IMR-90 (cell line): ENCODE measurements around the gene KIRREL2. TPM values are rescaled to one million over a fixed set of nuclear protein-coding genes. Genes with fewer than 3 reads are reported as not detected.

Experiments
- ATAC-seq: fragments of 200-7000 bp; cut with Tn5 transposase; 2 replicates; pipeline ENCODE4 v1.9.1; 2020; ENCODE audit warnings: low read depth, mild to moderate bottlenecking, moderate library complexity
- BruUV-seq: library from RNA; stranded (reverse); fragments of 400-500 nt; replicated peaks from 2 replicates; lab custom pipeline; 2021; lab: Mats Ljungman, UMichigan
- CTCF ChIA-PET: fragments of 300-600 bp; formaldehyde crosslinking; extraction: SDS; loops from one replicate; lab custom pipeline; 2021; ENCODE audit warnings: antibody characterized with exemption; lab: Yijun Ruan, JAX
- POLR2A ChIA-PET: fragments of 300-600 bp; sonication (Branson Sonifier 250); formaldehyde crosslinking; loops from one replicate; lab custom pipeline; 2022; ENCODE audit warnings: antibody characterized with exemption; ENCODE audit not compliant: unreplicated experiment; lab: Charles Lee
- DNase-seq: peaks from one replicate; pipeline ENCODE4 v3.0.0; 2013
- H2AFZ ChIP-seq: replicated peaks from 2 replicates; pipeline ENCODE3; 2013; ENCODE audit warnings: low read length, mild to moderate bottlenecking; ENCODE audit not compliant: poor library complexity
- H2AK5ac ChIP-seq: 2 replicates; pipeline ENCODE4 v1.6.1; 2013; ENCODE audit warnings: low read depth, low read length, inconsistent platforms
- H2AK9ac ChIP-seq: replicated peaks from 2 replicates; pipeline ENCODE3; 2013; ENCODE audit warnings: mild to moderate bottlenecking, low read depth, low read length, moderate library complexity; ENCODE audit not compliant: poor library complexity
- H2BK120ac ChIP-seq: 2 replicates; pipeline ENCODE4 v1.6.1; 2013; ENCODE audit warnings: low read depth, low read length, inconsistent platforms
- H2BK15ac ChIP-seq: 3 replicates; pipeline ENCODE4 v1.6.1; 2013; ENCODE audit warnings: low read depth, low read length, inconsistent platforms
- H2BK20ac ChIP-seq: 2 replicates; pipeline ENCODE4 v1.6.1; 2013; ENCODE audit warnings: low read depth, mild to moderate bottlenecking, inconsistent platforms, low read length, moderate library complexity
- H2BK5ac ChIP-seq: 2 replicates; pipeline ENCODE4 v1.6.1; 2013; ENCODE audit warnings: mild to moderate bottlenecking, low read depth, low read length, inconsistent platforms; ENCODE audit not compliant: poor library complexity, severe bottlenecking
- H3K14ac ChIP-seq: replicated peaks from 2 replicates; pipeline ENCODE4 v1.6.1; 2013; ENCODE audit warnings: low read depth, low read length, inconsistent platforms
- H3K18ac ChIP-seq: 2 replicates; pipeline ENCODE4 v1.6.1; 2013; ENCODE audit warnings: low read depth, low read length, control low read depth
- H3K23ac ChIP-seq: 2 replicates; pipeline ENCODE4 v1.6.1; 2013; ENCODE audit warnings: low read depth, low read length, inconsistent platforms
- H3K27ac ChIP-seq: 2 replicates; pipeline ENCODE4 v1.5.1; 2013; ENCODE audit warnings: mild to moderate bottlenecking, control low read depth, low read length; ENCODE audit not compliant: insufficient read depth
- H3K27me3 ChIP-seq: 2 replicates; pipeline ENCODE4 v1.6.1; 2013; ENCODE audit warnings: low read length; ENCODE audit not compliant: control insufficient read depth, insufficient read depth
- H3K36me3 ChIP-seq: 2 replicates; pipeline ENCODE4 v1.6.1; 2013; ENCODE audit warnings: low read length, mixed read lengths; ENCODE audit not compliant: control insufficient read depth, insufficient read depth
- H3K4ac ChIP-seq: 2 replicates; pipeline ENCODE4 v1.6.1; 2013; ENCODE audit warnings: low read depth, low read length, inconsistent platforms
- H3K4me1 ChIP-seq: 2 replicates; pipeline ENCODE4 v1.6.1; 2013; ENCODE audit warnings: low read length, mixed read lengths; ENCODE audit not compliant: control insufficient read depth, insufficient read depth
- H3K4me2 ChIP-seq: 2 replicates; pipeline ENCODE4 v1.6.1; 2013; ENCODE audit warnings: low read depth, mild to moderate bottlenecking, control low read depth, low read length, moderate library complexity
- H3K4me3 ChIP-seq: 2 replicates; pipeline ENCODE4 v1.5.1; 2013; ENCODE audit warnings: low read depth, mild to moderate bottlenecking, control low read depth, low read length, moderate library complexity; ENCODE audit not compliant: insufficient read depth
- H3K56ac ChIP-seq: 2 replicates; pipeline ENCODE4 v1.6.1; 2013; ENCODE audit warnings: low read length, inconsistent platforms; ENCODE audit not compliant: insufficient read depth; ENCODE audit errors: extremely low read depth
- H3K79me1 ChIP-seq, 2 experiments: 2 replicates each; pipeline ENCODE4 v1.6.1; 2013; ENCODE audit warnings: low read length in 2 of 2, inconsistent platforms in 1 of 2, low read depth in 1 of 2
- H3K9ac ChIP-seq: 2 replicates; pipeline ENCODE4 v1.6.1; 2013; ENCODE audit warnings: low read depth, low read length, control low read depth
- H3K9me1 ChIP-seq: 2 replicates; pipeline ENCODE4 v1.6.1; 2013; ENCODE audit warnings: low read length, inconsistent platforms; ENCODE audit not compliant: insufficient read depth
- H3K9me3 ChIP-seq: 2 replicates; pipeline ENCODE4 v1.6.1; 2013; ENCODE audit warnings: low read length; ENCODE audit not compliant: control insufficient read depth, insufficient read depth
- H4K20me1 ChIP-seq: 2 replicates; pipeline ENCODE4 v1.6.1; 2013; ENCODE audit warnings: low read length, inconsistent platforms; ENCODE audit not compliant: insufficient read depth
- H4K5ac ChIP-seq: 2 replicates; pipeline ENCODE4 v1.6.1; 2013; ENCODE audit warnings: mild to moderate bottlenecking, low read depth, low read length, control low read depth
- H4K8ac ChIP-seq, 2 experiments: 2 replicates each; pipeline ENCODE4 v1.6.1; 2013; ENCODE audit warnings: low read depth in 2 of 2, low read length in 2 of 2, control low read depth in 1 of 2, inconsistent platforms in 1 of 2
- H4K91ac ChIP-seq: 2 replicates; pipeline ENCODE4 v1.6.1; 2013; ENCODE audit warnings: low read depth, low read length, inconsistent platforms; ENCODE audit not compliant: insufficient read depth
- BHLHE40 ChIP-seq: fragments of 150-350 bp; IDR thresholded peaks from 2 replicates; pipeline ENCODE4 v1.6.1; 2016; ENCODE audit warnings: mild to moderate bottlenecking, low read depth, low read length
- MAZ ChIP-seq: IDR thresholded peaks from 2 replicates; pipeline ENCODE4 v1.6.1; 2012; ENCODE audit warnings: low read depth, mild to moderate bottlenecking, low read length, improper control_type of control experiment, moderate library complexity, borderline replicate concordance
- MXI1 ChIP-seq: IDR thresholded peaks from 2 replicates; pipeline ENCODE4 v1.6.1; 2012; ENCODE audit warnings: low read depth, mild to moderate bottlenecking, low read length, moderate library complexity, borderline replicate concordance
- RCOR1 ChIP-seq: IDR thresholded peaks from 2 replicates; pipeline ENCODE4 v1.6.1; 2012; ENCODE audit warnings: mild to moderate bottlenecking, low read length, improper control_type of control experiment; ENCODE audit not compliant: insufficient replicate concordance
- RFX5 ChIP-seq: IDR thresholded peaks from 2 replicates; pipeline ENCODE4 v1.8.0; 2012; ENCODE audit warnings: low read depth, mild to moderate bottlenecking, low read length, moderate library complexity
- SMC3 ChIP-seq: fragments of 150-350 bp; IDR thresholded peaks from 2 replicates; pipeline ENCODE4 v1.6.1; 2016; ENCODE audit warnings: low read depth, mild to moderate bottlenecking, antibody characterized with exemption, low read length, moderate library complexity
- WGBS, 2 experiments: methylation state at CpG; one replicate each; pipeline versions ENCODE4 v1.1.5 to v1.1.7; 2013; ENCODE audit warnings: missing lambda C conversion rate in 2 of 2; ENCODE audit not compliant: insufficient read length in 1 of 2; ENCODE audit errors: extremely low coverage in 2 of 2; 5-methylcytosine and 5-hydroxymethylcytosine counted together
- dilution Hi-C: fragments of 300-500 bp; cut with HindIII; formaldehyde crosslinking; loops from one replicate; pipeline ENCODE4 v1.14.3; 2018; ENCODE audit warnings: low sequenced_read_pairs; ENCODE audit not compliant: unreplicated experiment
- in situ Hi-C: fragments of 300-500 bp; cut with MboI; formaldehyde crosslinking; loops from 3 replicates; pipeline ENCODE4 v1.14.3; 2019; ENCODE audit warnings: low sequenced_read_pairs, inconsistent platforms, mixed read lengths
- intact Hi-C: fragments of 100-400 bp; cut with micrococcal nuclease; formaldehyde crosslinking; loops from 2 replicates; pipeline ENCODE4 v1.10.0; 2022
- polyA plus RNA-seq, 3 experiments: library from polyadenylated mRNA; depleted of rRNA; stranded (reverse); fragments of >200 nt; gene quantifications; 2 replicates each; pipeline ENCODE4 v1.2.3, GENCODE V29; 2012; ENCODE audit warnings: low replicate concordance in 1 of 3
- total RNA-seq: library from RNA; depleted of rRNA; stranded (reverse); fragments of >200 nt; gene quantifications from 2 replicates; pipeline ENCODE4 v1.2.3, GENCODE V29; 2012
- TF ChIP-seq, protein P1 (sequence below): conservative IDR thresholded peaks from 2 replicates; pipeline ENCODE4 v1.5.1; 2012; ENCODE audit warnings: mild to moderate bottlenecking, low read depth, low read length, improper control_type of control experiment

Gene KIRREL2
- total and polyA plus RNA-seq, 2 of the 4 experiments (the other 2 are of a cell fraction) = not detected

DNA sequence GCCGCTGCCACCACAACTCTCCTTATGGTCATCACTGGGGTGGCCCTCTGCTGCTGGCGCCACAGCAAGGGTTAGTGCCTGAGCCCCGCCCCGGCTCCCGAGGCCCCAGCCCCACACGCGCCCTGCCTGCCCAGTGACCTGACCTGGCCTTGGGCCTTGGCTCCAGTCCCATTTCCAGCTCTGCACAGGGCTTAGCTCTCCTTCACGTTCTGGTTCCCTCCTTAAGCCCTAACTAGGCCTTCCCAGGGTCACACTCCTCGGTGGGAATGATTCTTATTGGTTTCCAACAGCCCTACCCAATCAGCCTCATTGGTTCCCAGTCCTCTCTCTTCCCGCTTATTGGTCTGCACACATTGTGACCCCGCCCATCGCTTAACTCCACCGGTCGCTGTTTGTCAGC lies 5.8 kb downstream of the KIRREL2 start:
- H4K91ac ChIP-seq = no peak overlapping the region
- H3K27me3 ChIP-seq = peaks cover 58% of the 10 kb centered on the region
- H3K27ac ChIP-seq = no peak overlapping the region
- H4K5ac ChIP-seq = no peak overlapping the region
- intact Hi-C loops = no loop called here
- in situ Hi-C loops = no loop called here
- no peaks in the 10 kb centered on the region for H3K4me1 ChIP-seq
- no peak overlapping the region for H2BK15ac ChIP-seq
- no peak overlapping the region for H3K14ac ChIP-seq
- H3K4me3 ChIP-seq = no peak overlapping the region
- H2AFZ ChIP-seq = no peak overlapping the region
- ATAC-seq (no peak), DNase-seq (no peak)
- H2BK20ac ChIP-seq = no peak overlapping the region
- BruUV-seq = no TSS peak
- H4K20me1 ChIP-seq = no peaks in the 10 kb centered on the region; the same call in 1 of the 2 replicates
- H3K36me3 ChIP-seq = no peaks in the 10 kb centered on the region
- H3K4me2 ChIP-seq = no peak overlapping the region
- no peak overlapping the region for H3K23ac ChIP-seq
- no peaks in the 10 kb centered on the region for H3K79me1 ChIP-seq
- no peak overlapping the region for H3K9ac ChIP-seq
- ChIA-PET CTCF (no interaction called here), POLR2A (no interaction called here)
- H3K9me3 ChIP-seq = no peaks in the 10 kb centered on the region
- no peak overlapping the region for H4K8ac ChIP-seq
- dilution Hi-C loops = no loop called here
- no peak overlapping the region for H3K56ac ChIP-seq
- WGBS, 2 experiments = 56% methylated on average over 8 of the region's 14 CpGs; no CpG with 5 or more reads in 1 of the 2 experiments
- H3K18ac ChIP-seq = no peak overlapping the region
- TF ChIP-seq MXI1 (no peak), RCOR1 (no peak), MAZ (no peak), SMC3 (no peak), RFX5 (no peak), BHLHE40 (no peak)
- TF ChIP-seq, protein P1, sequence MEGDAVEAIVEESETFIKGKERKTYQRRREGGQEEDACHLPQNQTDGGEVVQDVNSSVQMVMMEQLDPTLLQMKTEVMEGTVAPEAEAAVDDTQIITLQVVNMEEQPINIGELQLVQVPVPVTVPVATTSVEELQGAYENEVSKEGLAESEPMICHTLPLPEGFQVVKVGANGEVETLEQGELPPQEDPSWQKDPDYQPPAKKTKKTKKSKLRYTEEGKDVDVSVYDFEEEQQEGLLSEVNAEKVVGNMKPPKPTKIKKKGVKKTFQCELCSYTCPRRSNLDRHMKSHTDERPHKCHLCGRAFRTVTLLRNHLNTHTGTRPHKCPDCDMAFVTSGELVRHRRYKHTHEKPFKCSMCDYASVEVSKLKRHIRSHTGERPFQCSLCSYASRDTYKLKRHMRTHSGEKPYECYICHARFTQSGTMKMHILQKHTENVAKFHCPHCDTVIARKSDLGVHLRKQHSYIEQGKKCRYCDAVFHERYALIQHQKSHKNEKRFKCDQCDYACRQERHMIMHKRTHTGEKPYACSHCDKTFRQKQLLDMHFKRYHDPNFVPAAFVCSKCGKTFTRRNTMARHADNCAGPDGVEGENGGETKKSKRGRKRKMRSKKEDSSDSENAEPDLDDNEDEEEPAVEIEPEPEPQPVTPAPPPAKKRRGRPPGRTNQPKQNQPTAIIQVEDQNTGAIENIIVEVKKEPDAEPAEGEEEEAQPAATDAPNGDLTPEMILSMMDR = no peak
- no peak overlapping the region for H2AK5ac ChIP-seq
- no peak overlapping the region for H3K4ac ChIP-seq
- H2AK9ac ChIP-seq = no peak overlapping the region
- H3K9me1 ChIP-seq = no peaks in the 10 kb centered on the region
- H2BK5ac ChIP-seq = no peak overlapping the region
- no peak overlapping the region for H2BK120ac ChIP-seq
